Omental fat pad (tissue), 4 donors: ENCODE measurements around the gene DNAI2. TPM values are rescaled to one million over a fixed set of nuclear protein-coding genes. Genes with fewer than 3 reads are reported as not detected.

Source experiments
- ATAC-seq: fragments of 150-250 bp; one replicate; pipeline ENCODE4 v1.9.1; 2016; ENCODE audit warnings: mild to moderate bottlenecking, moderate library complexity; ENCODE audit not compliant: low FRiP score
- DNase-seq: peaks from one replicate; pipeline ENCODE4 v3.0.0-alpha.2; 2019; ENCODE audit warnings: low spot score
- CTCF ChIP-seq, 3 donors: fragments of 450-650 bp; IDR thresholded peaks; one replicate each; pipeline ENCODE4 v1.5.1; 2016 to 2017; ENCODE audit warnings: antibody characterized with exemption in 3 of 3, mild to moderate bottlenecking in 3 of 3, moderate library complexity in 2 of 3
- total RNA-seq, 4 donors: library from RNA; depleted of rRNA; stranded (reverse); fragments of >200 nt; gene quantifications; one replicate each; pipeline ENCODE4 v1.1.0, GENCODE V29; 2016

Gene DNAI2
- total RNA-seq, 4 donors from 2014 or later: not detected

- peak; percentile 85 for ATAC-seq
- no peak for DNase-seq
- no peak for TF ChIP-seq CTCF (IDR thresholded peaks at IDR 0.05)
Observed at GRCh38 chr17:74282587-74283370, 8.7 kb downstream of the DNAI2 start.

- ATAC-seq (no peak), DNase-seq (no peak)
- no peak for TF ChIP-seq CTCF (IDR thresholded peaks at IDR 0.05)
Observed at GRCh38 chr17:74283371-74283673, 9.3 kb downstream of the DNAI2 start.

GRCh38 chr17:74287031-74287602 is 13.1 kb downstream of the DNAI2 start:
- no peak for ATAC-seq
- TF ChIP-seq CTCF (IDR thresholded peaks at IDR 0.05): no peak

GRCh38 chr17:74288785-74289184 is 14.8 kb downstream of the DNAI2 start:
- no peak for ATAC-seq
- TF ChIP-seq CTCF (IDR thresholded peaks at IDR 0.05): no peak
- DNase-seq: no peak

More at GRCh38 chr17:74287031-74287602, 13.1 kb downstream of the DNAI2 start:
- no peak for DNase-seq

GRCh38 chr17:74289688-74290087 is 15.7 kb downstream of the DNAI2 start:
- no peak for TF ChIP-seq CTCF (IDR thresholded peaks at IDR 0.05)
- DNase-seq (no peak), ATAC-seq (no peak)

GRCh38 chr17:74290340-74290739 is 16.3 kb downstream of the DNAI2 start:
- ATAC-seq: no peak
- DNase-seq: no peak
- no peak for TF ChIP-seq CTCF (IDR thresholded peaks at IDR 0.05)

GRCh38 chr17:74292495-74292894 is 18.5 kb downstream of the DNAI2 start:
- no peak for ATAC-seq
- no peak for TF ChIP-seq CTCF (IDR thresholded peaks at IDR 0.05)

More at GRCh38 chr17:74292495-74292894, 18.5 kb downstream of the DNAI2 start:
- no peak for DNase-seq
